ENCODE results near the gene TBC1D22B.
A peak's percentile ranks its signal among the peaks of the same experiment; 100 is the strongest.

TBC1D22B gene

DNA sequence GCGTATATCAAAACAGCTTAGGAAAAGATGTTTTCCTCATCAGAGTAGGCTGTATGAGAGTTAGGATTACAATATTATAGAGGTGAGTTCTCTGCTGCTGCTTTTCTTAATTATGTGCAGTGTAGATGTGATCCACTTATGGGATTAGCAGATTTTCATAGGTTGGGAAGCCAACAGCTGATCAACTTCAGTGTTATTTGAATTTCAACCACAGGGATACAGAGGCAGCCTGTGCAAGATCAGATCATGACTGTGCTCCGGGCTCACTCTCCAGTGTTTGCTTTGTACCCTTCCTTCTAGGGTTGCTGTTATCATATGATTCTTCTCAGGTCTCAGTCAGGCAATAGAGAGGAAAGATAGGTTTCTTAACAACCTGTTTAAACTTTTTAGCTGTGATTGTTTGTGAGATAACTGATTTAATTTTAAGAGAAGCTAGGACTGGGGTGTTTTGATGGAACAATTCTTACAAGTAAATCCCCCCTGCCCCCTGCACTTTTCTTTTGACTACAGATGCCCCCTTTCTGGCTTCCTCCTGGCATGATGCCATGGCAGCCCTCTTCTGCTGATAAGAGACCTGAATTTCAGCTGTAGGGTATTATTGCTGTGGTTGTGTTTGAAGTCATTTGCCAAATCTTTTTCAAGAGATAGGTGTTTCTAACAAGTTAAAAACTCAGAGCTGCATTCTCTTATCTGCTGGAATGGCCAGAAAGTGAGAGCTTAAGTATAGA is 104.7 kb downstream of the TBC1D22B start:
- DNase-seq, result no peak

DNA sequence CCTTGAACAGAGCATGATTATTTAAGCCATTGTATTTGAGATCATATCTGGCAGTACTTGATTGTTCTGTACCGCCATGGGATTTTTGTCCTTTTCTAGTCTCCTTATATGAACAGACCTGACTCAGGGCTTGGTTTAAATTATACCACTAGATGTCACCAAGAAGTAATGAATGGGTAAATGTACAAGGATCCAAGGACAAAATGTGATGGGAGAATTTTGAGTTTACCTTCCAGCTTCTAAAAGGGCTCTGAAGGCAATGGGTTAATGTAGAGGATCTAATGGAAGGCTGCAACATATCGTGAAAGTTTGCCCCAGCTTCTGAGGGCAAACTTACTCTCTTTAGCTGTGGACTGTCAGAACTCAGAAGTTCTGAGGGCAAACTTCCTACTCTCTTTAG is 108.2 kb downstream of the TBC1D22B start:
- DNase-seq, result no peak

DNA sequence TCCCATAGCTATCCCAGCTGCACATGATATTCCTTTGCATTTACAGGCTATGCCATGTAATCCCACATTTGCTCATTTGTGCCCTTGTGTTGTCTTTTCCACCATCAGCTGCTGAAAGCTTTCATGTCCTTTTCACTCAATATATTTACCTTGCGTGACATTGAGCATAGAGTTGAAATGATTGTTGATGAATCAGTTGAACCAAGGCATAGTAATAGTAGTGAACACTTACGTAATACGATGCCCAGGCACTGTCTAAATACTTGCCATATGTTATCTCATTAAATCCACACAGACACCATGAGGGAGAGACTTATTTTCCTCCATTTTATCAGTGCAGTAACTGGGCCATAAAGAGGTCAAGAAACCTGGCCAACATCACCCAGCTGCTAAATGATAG is 109.3 kb downstream of the TBC1D22B start:
- no peak for DNase-seq

DNA sequence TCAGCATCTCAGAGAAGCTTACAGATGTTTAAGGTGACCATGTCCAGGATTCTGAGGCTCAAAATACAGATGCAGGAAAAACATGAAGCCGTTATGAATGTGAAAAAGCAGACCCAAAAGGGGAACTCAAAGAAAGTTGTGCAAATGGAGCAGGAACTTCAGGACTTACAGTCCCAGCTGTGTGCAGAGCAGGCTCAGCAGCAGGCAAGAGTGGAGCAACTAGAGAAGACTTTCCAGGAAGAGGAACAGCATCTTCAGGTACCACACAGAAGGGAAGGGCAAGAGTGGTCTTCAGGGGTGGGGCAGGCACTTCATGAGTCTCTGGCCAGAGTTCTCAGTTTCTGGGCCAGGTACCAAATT is 111.4 kb downstream of the TBC1D22B start:
- DNase-seq, result no peak

DNA sequence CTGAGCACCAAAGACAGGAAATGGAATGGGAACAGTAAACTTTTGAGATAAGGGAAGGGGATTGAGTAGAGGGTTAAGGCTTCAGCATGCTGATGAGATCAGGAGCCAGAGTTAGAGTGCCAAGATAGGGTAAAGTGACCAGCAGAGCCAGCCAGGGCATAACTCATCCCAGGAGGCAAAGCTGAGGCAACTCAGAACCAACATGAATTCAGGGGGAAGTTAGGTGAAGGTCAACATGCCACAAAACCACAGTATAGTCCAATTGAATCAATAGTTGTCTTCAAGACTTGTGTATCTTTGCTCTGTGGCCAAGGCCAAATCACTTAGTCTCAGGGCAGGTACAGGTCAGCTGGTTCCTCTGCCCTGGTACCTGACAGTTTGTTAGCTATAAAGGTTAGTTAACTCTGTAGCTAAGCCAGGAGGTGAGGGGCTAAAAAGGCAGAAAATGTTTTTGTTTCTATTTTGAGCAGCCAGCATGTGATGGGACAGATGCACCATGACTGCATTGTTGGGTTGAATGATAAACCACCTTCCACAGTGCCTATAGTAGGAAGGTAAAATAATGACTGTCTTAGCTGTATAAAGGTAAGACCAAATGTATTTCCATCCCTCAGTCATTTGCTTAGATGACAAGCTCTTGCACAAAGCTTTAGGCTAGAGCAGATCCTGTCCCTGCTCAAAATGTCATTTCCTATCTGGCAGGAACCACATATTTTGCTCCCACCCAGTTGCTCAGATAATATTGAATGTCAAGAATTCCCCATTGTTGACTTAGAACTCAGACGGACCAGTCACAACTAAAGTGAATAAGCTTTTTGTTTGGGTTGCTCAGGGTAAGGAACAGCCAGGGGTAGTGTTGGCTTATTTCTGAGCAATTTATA is 112.0 kb downstream of the TBC1D22B start:
- no peak for DNase-seq

DNA sequence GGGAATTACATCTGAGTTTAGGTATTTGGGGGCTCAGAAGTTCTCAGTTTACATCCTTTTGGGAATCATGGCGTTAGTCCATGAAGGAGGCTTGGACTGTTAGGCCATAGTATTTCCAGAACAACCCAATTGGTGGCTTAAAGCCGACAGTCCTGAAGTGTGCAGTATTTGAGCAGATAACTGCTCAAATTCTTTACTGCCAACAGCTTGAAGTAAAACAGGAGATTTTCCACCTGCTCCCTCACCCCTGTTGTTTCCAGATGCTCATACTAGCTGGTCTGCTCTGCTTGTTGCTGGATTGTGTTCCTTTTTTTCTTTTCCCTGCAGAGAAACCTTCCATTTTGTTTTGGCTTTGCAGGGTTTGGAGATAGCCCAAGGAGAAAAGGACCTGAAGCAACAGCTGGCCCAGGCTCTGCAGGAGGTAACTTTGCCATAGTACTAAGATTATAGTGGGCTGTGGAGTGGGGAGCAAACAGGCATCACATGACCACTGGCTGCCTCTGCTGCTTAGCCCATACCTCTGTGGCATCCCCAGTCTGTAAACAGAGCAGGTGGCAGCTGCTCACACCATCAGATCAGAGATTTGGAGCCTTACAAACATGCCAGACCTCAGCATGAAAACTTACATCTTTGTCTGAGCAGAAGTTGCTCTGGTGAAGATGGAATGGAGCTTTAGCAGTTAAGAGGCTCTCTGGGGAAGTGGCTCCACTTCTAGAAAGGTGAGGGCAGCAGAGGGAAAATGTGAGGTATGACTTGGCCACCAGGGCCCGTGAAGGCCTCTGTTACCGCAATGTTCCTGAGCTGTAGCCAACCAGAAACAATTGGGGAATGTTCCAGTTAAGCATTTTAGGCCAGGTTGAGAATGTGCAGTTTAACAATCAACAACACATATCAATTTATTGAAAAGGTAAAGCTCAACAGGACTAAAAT is 113.8 kb downstream of the TBC1D22B start:
- DNase-seq, result no peak

DNA sequence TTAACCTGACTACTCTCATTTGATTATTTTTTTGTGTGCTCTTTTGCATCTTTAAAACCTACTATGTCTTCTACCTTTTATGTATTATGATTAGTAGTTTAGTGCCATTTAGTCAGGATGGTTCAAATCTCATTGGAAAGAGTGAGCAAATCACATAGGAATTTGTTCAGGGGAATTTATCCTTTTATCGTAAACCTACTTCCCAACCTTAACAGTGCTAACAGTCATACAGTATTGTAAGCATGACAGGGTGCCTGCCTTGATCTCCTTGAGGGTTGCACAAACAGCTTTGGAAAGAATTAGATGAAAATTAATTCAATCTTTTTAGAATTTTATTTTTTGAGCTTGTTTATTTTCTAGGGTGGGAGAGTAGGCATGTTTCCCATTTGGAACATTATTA is 114.5 kb downstream of the TBC1D22B start:
- DNase-seq, result no peak

DNA sequence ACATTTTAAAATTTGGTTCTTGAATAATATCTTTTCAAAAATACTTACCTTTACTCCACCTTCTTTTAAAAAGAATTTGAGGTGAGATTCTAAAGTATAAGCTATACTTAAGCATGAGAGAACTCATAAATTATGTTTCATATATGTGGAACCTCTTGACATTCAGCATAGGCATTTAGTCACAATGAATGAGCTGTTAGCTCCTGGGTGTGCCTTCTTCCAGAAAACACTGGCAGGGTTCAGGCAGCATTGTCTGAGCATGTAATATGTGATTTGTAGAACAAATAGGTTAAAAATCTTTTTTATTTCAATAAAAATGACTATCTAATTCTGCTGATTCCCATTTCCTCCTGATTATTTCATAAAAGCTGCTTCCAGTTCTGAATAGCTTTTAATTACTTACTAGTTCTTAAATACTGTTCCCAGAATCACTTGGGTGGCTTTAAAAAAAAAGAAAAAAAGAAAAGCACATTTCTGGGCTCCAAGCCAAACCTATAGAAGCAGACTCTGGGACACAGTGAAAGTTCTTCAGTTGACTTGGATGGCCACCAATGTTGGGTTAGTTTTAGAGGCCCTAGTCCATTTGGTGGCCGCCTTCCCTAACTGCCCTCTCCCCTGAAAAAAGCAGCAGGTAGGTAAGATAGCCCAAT is 116.4 kb downstream of the TBC1D22B start:
- DNase-seq, result no peak

DNA sequence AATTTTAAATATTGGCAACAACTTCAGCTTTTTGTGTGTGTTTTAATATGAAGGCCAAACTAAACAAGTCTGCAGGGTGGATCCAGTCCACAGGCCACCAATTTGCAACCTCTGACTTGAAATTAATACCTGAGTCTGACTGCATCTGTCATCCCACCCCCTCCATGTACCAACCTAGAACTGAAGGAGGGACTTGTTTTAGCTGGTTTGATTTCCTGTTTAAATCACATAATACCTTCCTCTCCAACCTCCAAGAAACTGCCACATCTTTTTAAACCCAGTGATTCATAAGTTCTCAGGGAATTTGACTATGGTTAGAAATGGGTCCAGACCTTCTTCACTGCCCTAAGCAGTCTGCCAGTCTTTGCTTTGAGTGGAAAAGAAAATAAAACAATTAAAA is 117.8 kb downstream of the TBC1D22B start:
- DNase-seq, result no peak

DNA sequence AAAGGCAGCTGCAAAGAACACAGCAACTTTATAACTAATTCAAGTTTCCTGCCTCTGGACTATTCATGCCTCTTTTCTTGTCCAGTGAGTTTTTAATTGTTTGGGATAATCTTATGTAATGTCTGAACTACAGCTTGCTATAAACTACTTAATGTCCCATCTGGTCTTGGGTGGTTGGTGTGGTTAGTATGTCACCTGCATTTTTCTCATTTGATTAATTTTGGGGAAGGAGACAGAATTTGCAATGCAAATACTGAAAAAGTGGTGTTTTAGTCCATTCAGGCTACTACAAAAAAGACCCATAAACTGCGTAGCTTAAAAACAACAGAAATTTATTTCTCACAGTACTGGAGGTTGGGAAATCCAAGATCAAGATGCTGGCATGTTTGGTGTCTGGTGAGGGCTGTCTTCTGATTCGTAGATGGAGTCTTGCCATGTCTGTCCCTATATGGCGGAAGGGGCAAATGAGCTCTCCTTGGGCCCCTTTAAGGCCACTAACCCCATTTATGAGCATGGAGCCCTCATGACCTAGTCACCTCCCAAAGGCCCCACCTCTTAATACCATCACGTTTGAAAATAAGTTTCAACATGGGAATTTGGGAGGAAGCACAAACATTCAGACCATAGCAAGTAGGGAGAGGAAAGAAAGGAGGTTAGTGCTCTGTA is 118.6 kb downstream of the TBC1D22B start:
- no peak for DNase-seq

DNA sequence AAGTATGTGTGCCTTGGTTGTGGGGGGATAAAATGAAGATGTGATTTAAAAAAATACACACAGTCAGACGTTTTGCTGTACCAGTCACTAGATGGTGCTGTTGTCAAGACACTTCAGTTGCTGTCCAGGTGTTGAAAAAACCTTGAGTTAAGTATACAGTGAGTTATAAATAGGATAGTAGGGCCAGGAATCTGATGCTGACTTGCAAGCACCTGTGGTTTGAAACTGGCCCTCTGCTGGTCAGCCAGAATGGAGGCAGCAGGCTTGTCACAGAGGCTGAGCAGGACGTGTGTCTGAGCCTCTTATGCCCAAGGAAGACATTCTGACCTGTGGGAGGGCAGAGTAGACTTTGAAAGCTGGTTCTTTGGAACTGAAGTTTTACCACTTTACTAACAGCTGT is 124.0 kb downstream of the TBC1D22B start:
- peak; percentile 4 for DNase-seq

All from stimulated activated CD4-positive, alpha-beta T cell treated with anti-CD3 and anti-CD28 coated beads, Interleukin-1b, Interleukin-23, amount 100 ng/mL, for 48 hours (primary cell).